GM21447 (cell line): ENCODE data around the gene LPCAT2.
"Not testable (repeated sequence)": the region's sequence is repeated elsewhere in the genome, so short reads cannot be mapped to it uniquely, and the experiment has no call there.

Experiments
- ATAC-seq: cut with Tn5 transposase; IDR thresholded peaks from one replicate; pipeline ENCODE4 v1.9.1; 2021; ENCODE audit not compliant: unreplicated experiment

LPCAT2 gene

DNA sequence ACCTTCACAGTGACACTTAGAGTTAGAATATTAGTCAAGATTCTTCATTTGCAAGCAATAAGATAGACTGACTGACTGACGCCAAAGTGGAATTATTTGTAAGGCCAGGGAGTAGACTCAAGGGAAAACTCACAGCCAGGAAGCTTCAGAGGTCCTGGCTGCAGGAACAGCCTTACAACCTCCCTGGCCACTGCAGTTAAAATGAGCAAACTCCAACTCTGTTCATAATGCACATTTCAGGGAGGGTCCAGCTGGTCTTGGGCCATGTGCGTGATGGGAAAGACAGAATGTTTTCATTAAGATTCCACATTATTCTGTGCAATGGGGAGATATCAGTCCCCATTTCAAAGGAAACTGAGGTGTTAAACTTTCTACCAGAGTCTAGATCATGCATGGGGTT, 67.5 kb downstream of the LPCAT2 start:
- no peak for ATAC-seq

GRCh38 chr16:55577887-55578286, 69.0 kb downstream of the LPCAT2 start:
- ATAC-seq, result no peak

DNA sequence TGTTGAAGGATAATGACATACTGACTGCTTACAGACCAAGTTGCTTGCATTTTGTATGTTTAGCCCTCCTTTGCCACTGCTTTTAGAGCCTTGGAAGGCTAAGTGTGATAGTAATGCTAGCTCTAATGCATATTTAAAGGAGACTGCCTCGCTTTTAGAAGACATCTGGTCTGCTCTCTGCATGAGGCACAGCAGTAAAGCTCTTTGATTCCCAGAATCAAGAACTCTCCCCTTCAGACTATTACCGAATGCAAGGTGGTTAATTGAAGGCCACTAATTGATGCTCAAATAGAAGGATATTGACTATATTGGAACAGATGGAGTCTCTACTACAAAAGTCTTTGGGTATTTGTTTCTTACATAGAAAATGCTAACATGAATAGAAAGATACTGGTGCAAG, 76.8 kb downstream of the LPCAT2 start:
- ATAC-seq, result no peak

GRCh38 chr16:55588799-55589198, 79.9 kb downstream of the LPCAT2 start:
- ATAC-seq, result no peak

GRCh38 chr16:55592306-55592705, 83.4 kb downstream of the LPCAT2 start:
- no peak for ATAC-seq

DNA sequence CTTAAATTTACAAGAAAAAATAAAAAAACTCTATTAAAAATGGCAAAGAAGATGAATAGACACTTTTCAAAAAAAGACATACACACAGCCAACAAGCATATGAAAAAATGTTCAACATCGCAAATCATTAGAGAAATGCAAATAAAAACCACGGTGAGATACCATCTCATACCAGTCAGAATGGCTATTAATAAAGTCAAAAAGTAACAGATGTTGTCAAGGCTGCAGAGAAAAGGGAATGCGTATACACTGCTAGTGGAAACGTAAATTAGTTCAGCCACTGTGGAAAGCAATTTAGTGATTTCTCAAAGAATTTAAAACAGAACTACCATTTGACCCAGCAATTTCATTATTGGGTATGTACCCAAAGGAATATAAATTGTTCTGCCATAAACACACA, 89.1 kb downstream of the LPCAT2 start:
- ATAC-seq, result no peak

DNA sequence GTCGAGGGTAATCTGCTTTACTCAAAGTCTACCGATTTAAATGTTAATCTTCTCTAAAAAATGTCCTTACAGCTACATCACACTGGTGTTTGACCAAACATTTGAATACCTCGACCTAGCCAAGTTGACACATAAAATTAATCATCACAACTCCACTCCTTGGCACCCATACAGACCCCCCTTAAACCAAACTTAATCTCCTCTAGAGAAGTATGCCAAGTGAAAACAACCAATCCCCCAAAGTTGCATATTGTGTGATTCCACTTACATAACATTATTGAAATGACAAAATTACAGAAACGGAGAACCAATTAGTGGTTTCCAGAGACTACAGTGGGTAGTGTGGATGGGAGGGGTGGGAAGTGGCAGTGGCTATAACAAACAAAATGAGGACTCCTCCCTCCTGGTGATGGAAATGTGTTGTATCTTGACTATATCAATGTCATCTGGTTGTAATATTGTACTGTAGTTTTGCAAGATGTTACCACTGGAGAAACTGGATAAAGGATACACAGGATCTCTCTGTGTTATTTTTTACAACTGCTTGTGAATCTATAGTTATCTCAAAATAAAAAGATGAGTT, 97.0 kb downstream of the LPCAT2 start:
- ATAC-seq, result no peak

DNA sequence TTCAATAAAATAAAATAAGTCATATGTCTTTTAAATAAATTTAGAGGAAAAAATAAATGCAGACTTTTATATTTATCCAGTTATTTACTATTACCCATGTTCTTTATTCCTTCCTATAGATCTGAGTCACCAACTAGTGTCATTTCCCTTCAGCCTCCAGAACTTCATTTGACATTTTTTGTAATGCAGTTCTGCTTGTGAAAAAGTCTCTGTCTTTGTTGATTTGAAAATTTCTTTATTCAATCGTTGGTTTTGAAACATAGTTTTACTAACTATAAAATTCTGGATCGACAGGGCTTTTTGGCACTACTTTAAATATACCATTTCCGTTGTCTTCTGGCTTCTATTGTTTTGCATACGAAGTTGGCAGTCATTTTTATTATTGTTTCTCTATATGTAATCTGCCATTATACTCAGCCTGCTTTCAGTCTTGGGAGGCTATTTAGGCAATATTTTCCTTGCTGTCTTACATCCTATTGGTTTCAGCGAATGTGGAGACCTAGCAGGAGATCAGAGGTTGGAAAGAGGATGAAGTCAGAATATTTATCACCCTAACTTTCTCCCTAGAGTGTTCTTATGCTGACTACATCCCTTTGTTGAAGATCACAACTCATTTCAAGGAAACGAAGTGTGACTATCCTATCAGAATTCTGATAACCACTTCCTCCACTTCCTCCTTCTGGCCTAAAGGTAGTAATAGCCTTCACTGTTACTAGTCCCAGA, 104.9 kb downstream of the LPCAT2 start:
- no peak for ATAC-seq

GRCh38 chr16:55615071-55615470, 106.2 kb downstream of the LPCAT2 start:
- ATAC-seq, result no peak

GRCh38 chr16:55615670-55616069, 106.8 kb downstream of the LPCAT2 start:
- ATAC-seq, result not testable (repeated sequence)

- ATAC-seq, result no peak
Measured at GRCh38 chr16:55621771-55622170, 112.9 kb downstream of the LPCAT2 start.

DNA sequence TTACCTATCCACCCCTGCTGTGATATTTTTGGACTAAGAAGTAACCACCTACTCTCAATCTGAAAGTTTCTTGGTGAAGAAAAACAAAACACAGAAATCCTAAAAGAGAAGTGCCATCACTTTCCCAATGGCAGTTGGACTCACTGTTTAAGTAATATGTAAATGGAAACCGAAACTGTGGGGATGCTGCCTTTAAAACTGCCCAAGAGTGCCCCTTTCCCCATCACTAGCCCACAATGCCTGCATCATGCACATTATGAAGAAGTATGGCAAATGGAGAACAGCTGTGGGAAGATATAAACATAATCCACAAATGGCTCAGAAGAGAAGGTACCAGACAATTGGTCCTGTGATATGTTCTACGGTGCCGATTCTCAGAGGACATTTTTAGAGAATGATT, 113.4 kb downstream of the LPCAT2 start:
- no peak for ATAC-seq

DNA sequence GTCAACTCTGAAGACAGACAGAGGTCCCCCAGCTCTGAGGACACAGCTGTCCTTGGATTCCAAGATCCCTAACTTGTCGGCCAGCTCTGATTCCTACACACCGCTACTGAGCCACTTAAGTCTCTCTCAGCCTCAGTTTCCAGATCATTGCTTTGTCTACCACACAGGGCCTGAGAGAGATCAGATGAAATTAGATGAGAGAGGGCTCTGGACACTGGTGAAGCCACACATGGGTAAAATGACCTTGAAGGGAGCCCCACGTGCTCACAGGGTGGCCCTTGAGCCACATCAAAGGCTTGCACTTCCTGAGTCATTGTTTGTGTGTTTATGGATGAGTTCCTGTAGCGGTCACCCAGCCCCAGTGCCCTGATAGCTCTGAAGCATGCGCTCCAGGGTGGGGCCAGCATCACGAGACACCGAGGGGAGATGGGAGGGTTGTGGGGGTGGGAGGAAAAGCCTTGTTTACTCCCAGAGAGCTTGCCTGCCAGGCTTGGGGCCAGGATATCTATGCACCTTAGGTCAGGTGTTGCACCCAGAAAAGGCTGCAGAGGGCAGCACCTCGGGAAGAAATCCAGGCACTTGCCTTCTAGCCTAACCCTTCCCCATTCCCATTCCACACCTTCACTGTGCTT, 114.2 kb downstream of the LPCAT2 start:
- ATAC-seq, result no peak

- ATAC-seq, result no peak
Measured at GRCh38 chr16:55623640-55624039, 114.8 kb downstream of the LPCAT2 start.

DNA sequence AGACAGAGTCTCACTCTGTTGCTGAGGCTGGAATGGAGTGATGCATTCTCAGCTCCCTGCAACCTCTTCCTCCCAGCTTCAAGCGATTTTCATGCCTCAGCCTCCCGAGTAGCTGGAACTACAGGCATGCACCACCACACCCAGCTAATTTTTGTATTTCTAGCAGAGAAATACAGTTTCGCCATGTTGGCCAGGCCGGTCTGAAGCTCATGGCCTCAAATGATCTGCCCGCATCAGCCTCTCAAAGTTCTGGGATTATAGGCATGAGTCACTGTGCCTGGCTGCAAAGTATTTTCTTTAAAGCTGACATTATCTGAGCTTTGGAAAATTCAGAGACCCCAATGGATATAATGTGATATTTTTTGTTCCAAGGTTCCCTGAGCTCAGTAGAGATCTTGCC, 115.8 kb downstream of the LPCAT2 start:
- no peak for ATAC-seq

DNA sequence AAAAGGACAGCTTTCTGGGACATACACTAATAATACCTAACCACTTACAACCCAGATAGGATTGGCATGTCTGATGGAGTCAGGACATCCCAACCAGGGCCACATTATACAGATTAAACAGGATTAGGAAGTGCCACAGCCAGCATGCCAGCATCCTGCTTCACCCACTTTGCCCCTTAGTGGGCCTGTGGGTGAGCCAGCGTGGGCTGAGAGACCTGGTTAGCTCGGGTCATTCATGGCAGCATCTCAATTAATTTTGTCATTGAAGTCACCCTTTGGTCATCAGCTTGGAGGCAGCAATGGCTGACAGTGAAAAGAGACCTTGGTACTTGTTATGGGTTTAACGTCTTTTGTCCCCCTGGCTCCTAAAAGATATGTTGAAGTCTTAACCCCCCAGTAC, 117.0 kb downstream of the LPCAT2 start:
- no peak for ATAC-seq

- no peak for ATAC-seq
Measured at GRCh38 chr16:55628306-55628968, 119.6 kb downstream of the LPCAT2 start.

DNA sequence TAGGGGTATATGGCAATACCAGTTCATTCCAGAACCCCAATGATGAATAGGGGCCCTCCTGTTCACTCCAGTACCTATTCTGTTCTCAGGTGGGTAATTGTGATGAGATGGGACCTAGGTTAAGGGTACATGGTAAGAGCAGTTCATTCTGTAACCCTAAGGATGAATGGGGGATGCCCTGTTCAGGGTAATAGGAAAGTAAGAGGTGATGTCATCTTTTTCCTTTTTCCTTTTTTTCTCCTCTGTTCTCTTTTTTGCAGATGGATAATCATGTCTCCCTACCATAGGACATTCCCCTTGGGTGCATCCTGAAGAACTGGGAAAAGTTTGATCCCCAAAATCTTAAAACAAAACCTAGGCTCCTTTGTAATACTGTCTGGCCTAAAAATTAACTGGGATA, 121.9 kb downstream of the LPCAT2 start:
- ATAC-seq, result no peak

GRCh38 chr16:55632259-55632658, 123.4 kb downstream of the LPCAT2 start:
- ATAC-seq, result no peak

- ATAC-seq, result no peak
Measured at GRCh38 chr16:55634193-55634592, 125.3 kb downstream of the LPCAT2 start.
